Measurements from ENCODE around the gene TPSAB1. TPM values are rescaled to one million over a fixed set of nuclear protein-coding genes. Genes with fewer than 3 reads are reported as not detected.

The TPSAB1 gene
- total and polyA plus RNA-seq, 9 donors, result 0.83 to 16.2 (median 8.3) TPM; not detected in 2

GRCh38 chr16:1218061-1218929, 22.2 kb upstream of the TPSAB1 start:
- Histone ChIP-seq H3K4me3 (no peak overlapping the region), H3K4me1 (ENCODE audit: insufficient read depth) (no peaks in the 10 kb centered on the region), H3K9me3 (no peaks in the 10 kb centered on the region), H3K36me3 (no peaks in the 10 kb centered on the region), H3K27ac (no peak overlapping the region), H3K27me3 (no peaks in the 10 kb centered on the region)
- TF ChIP-seq POLR2A (IDR thresholded peaks at IDR 0.05) (no peak), CTCF (IDR thresholded peaks at IDR 0.05) (no peak), EP300 (IDR thresholded peaks at IDR 0.05) (no peak)
- 89 to 90% (median 89%) methylated on average over 47 to 49 of the region's 49 CpGs for whole genome bisulfite sequencing, 3 donors
- DNase-seq, result no peak
- intact Hi-C loops (cut with DNase I), result no loop called here

- H3K9me3 ChIP-seq, result no peaks in the 10 kb centered on the region
- H3K36me3 ChIP-seq, result no peaks in the 10 kb centered on the region
- no peak for DNase-seq
- no peak overlapping the region for H3K27ac ChIP-seq
- no peaks in the 10 kb centered on the region for H3K27me3 ChIP-seq
- intact Hi-C loops (cut with DNase I), result no loop called here
- no peaks in the 10 kb centered on the region for H3K4me1 ChIP-seq (ENCODE audit: insufficient read depth)
- no peak for TF ChIP-seq CTCF (IDR thresholded peaks at IDR 0.05)
- 86 to 90% (median 89%) methylated on average over 21 to 24 of the region's 24 CpGs for WGBS, 3 donors
- H3K4me3 ChIP-seq, result no peak overlapping the region
Observed at GRCh38 chr16:1218930-1219611, 21.4 kb upstream of the TPSAB1 start.

GRCh38 chr16:1220098-1220728, 20.3 kb upstream of the TPSAB1 start:
- Histone ChIP-seq H3K9me3 (no peaks in the 10 kb centered on the region), H3K27me3 (no peaks in the 10 kb centered on the region), H3K36me3 (no peaks in the 10 kb centered on the region), H3K27ac (no peak overlapping the region), H3K4me3 (no peak overlapping the region), H3K4me1 (ENCODE audit: insufficient read depth) (no peaks in the 10 kb centered on the region)
- WGBS, 3 donors, result 91 to 92% (median 92%) methylated on average over 48 to 55 of the region's 55 CpGs
- intact Hi-C loops (cut with DNase I), result no loop called here
- DNase-seq, result no peak
- TF ChIP-seq CTCF (IDR thresholded peaks at IDR 0.05) (no peak), POLR2A (IDR thresholded peaks at IDR 0.05) (no peak), EP300 (IDR thresholded peaks at IDR 0.05) (no peak)

- Histone ChIP-seq H3K36me3 (no peaks in the 10 kb centered on the region), H3K4me3 (no peak overlapping the region), H3K27me3 (no peaks in the 10 kb centered on the region), H3K27ac (no peak overlapping the region), H3K9me3 (no peaks in the 10 kb centered on the region), H3K4me1 (ENCODE audit: insufficient read depth) (no peaks in the 10 kb centered on the region)
- 81 to 87% (median 83%) methylated on average over 46 to 48 of the region's 48 CpGs for WGBS, 3 donors
- DNase-seq, result no peak
- TF ChIP-seq POLR2A (IDR thresholded peaks at IDR 0.05) (no peak), EP300 (IDR thresholded peaks at IDR 0.05) (no peak), CTCF (IDR thresholded peaks at IDR 0.05) (no peak)
- intact Hi-C loops (cut with DNase I), result no loop called here
Observed at GRCh38 chr16:1220841-1221627, 19.5 kb upstream of the TPSAB1 start.

Data from ovary (tissue), 9 donors.